K562 treated with DMSO at 1 percent for 48 hours (cell line): ENCODE measurements around the gene PAX4. TPM values are rescaled to one million over a fixed set of nuclear protein-coding genes. Genes with fewer than 3 reads are reported as not detected.

ENCODE experiments used
- total RNA-seq: library from RNA; unstranded; fragments of 300-600 nt; gene quantifications from 2 replicates; pipeline ENCODE4 v1.2.3, GENCODE V29; 2022; ENCODE audit warnings: low replicate concordance; ENCODE audit errors: extremely low read depth

PAX4 gene
- not detected in 2 replicates for total RNA-seq

GRCh38 chr7:127618042-127618441 lies at the start of gene PAX4:
TSS of gene PAX4 (minus strand) at chr7:127618142. CDS start at chr7:127615928, 2,214 bp downstream.

GRCh38 chr7:127651556-127652332 lies 33.8 kb upstream of the PAX4 start, which contains the start of gene SND1:
TSS of gene SND1 (plus strand) at chr7:127652194. CDS start at chr7:127652374, 180 bp downstream.

GRCh38 chr7:127588019-127588696 lies 29.8 kb downstream of the PAX4 start, which contains the start of gene ARF5:
TSS of gene ARF5 (plus strand) at chr7:127588411. CDS start at chr7:127588499, 88 bp downstream.

GRCh38 chr7:127585044-127585953 lies 32.6 kb downstream of the PAX4 start, which contains the start of gene GCC1:
TSS of gene GCC1 (minus strand) at chr7:127585596. CDS start at chr7:127585182, 414 bp downstream.

Other genes starting within 250 kb of the PAX4 start
- not detected in 2 replicates for gene ZNF800, start 225.4 kb downstream of the PAX4 start, total RNA-seq
- not detected in 2 replicates for gene GCC1, start 32.5 kb downstream of the PAX4 start, total RNA-seq
- not detected in 2 replicates for gene ARF5, start 29.7 kb downstream of the PAX4 start, total RNA-seq
- not detected in 2 replicates for gene FSCN3, start 24.4 kb downstream of the PAX4 start, total RNA-seq
- gene SND1, start 34.1 kb upstream of the PAX4 start, total RNA-seq = 597 and 1,390 TPM in 2 replicates